Keratinocyte (primary cell): ENCODE results near the gene MRPS27. TPM values are rescaled to one million over a fixed set of nuclear protein-coding genes. Genes with fewer than 3 reads are reported as not detected.

Experiments
- DNase-seq: peaks from one replicate; pipeline ENCODE4 v3.0.0-alpha.2; 2011; ENCODE audit warnings: low read depth, missing footprints, low spot score
- FAIRE-seq: peaks from 2 replicates; lab custom pipeline; 2011; peaks lifted over from hg19 to GRCh38; lab: Jason Lieb, UNC
- H2AFZ ChIP-seq: 2 replicates; pipeline ENCODE4 v1.6.0; 2012; ENCODE audit warnings: low read length, control low read depth, inconsistent platforms; ENCODE audit not compliant: control insufficient read depth
- H3K27ac ChIP-seq: 2 replicates; pipeline ENCODE4 v1.5.1; 2011; ENCODE audit warnings: low read length; ENCODE audit not compliant: control insufficient read depth, insufficient read depth
- H3K27me3 ChIP-seq: 3 replicates; pipeline ENCODE4 v1.6.0; 2011; ENCODE audit warnings: low read length; ENCODE audit not compliant: control insufficient read depth, insufficient read depth; ENCODE audit errors: extremely low read depth
- H3K36me3 ChIP-seq, 2 experiments: 2 replicates in 1 of 2; 3 replicates in 1 of 2; pipeline ENCODE4 v1.5.1; 2011; ENCODE audit warnings: low read length in 2 of 2, mild to moderate bottlenecking in 1 of 2; ENCODE audit not compliant: control insufficient read depth in 2 of 2, insufficient read depth in 2 of 2; ENCODE audit errors: extremely low read depth in 1 of 2
- H3K4me1 ChIP-seq: 3 replicates; pipeline ENCODE4 v1.5.1; 2011; ENCODE audit warnings: low read length; ENCODE audit not compliant: control insufficient read depth, insufficient read depth; ENCODE audit errors: extremely low read depth
- H3K4me2 ChIP-seq: 3 replicates; pipeline ENCODE4 v1.6.0; 2011; ENCODE audit warnings: low read depth, low read length; ENCODE audit not compliant: control insufficient read depth, insufficient read depth; ENCODE audit errors: extremely low read depth
- H3K4me3 ChIP-seq, 3 experiments: fragments of 200-600 bp in 1 of 3; sonication (generic) in 1 of 3; 2 replicates in 2 of 3; 3 replicates in 1 of 3; pipeline ENCODE4 v1.5.1; 2011 to 2016; ENCODE audit warnings: low read length in 3 of 3, mild to moderate bottlenecking in 3 of 3, control low read depth in 2 of 3, inconsistent platforms in 1 of 3, low read depth in 1 of 3, mixed read lengths in 1 of 3, mixed run types in 1 of 3, moderate library complexity in 1 of 3; ENCODE audit not compliant: control insufficient read depth in 2 of 3, insufficient read depth in 2 of 3; ENCODE audit errors: extremely low read depth in 1 of 3
- H3K79me2 ChIP-seq: 2 replicates; pipeline ENCODE4 v1.6.0; 2012; ENCODE audit warnings: low read length; ENCODE audit not compliant: control insufficient read depth, insufficient read depth
- H3K9ac ChIP-seq: 3 replicates; pipeline ENCODE4 v1.6.0; 2011; ENCODE audit warnings: low read length; ENCODE audit not compliant: control insufficient read depth, insufficient read depth; ENCODE audit errors: extremely low read depth
- H3K9me1 ChIP-seq: 3 replicates; pipeline ENCODE4 v1.6.0; 2011; ENCODE audit warnings: low read length; ENCODE audit not compliant: control insufficient read depth, insufficient read depth; ENCODE audit errors: extremely low read depth
- H3K9me3 ChIP-seq: 2 replicates; pipeline ENCODE4 v1.5.1; 2012; ENCODE audit warnings: low read depth, low read length; ENCODE audit not compliant: control insufficient read depth
- H4K20me1 ChIP-seq: 3 replicates; pipeline ENCODE4 v1.6.0; 2011; ENCODE audit warnings: low read length; ENCODE audit not compliant: control insufficient read depth, insufficient read depth; ENCODE audit errors: extremely low read depth
- CTCF ChIP-seq, 3 experiments: IDR thresholded peaks in 1 of 3; conservative IDR thresholded peaks in 1 of 3; optimal IDR thresholded peaks in 1 of 3; 2 replicates in 2 of 3; 3 replicates in 1 of 3; pipeline versions ENCODE3 to v1.5.1; 2011; ENCODE audit warnings: low read length in 3 of 3, mild to moderate bottlenecking in 3 of 3, moderate library complexity in 2 of 3, control low read depth in 1 of 3, inconsistent platforms in 1 of 3; ENCODE audit not compliant: insufficient read depth in 2 of 3; ENCODE audit errors: extremely low read depth in 1 of 3
- EZH2 ChIP-seq: IDR thresholded peaks from one replicate; pipeline ENCODE4 v1.6.1; 2012; ENCODE audit warnings: inconsistent platforms, mild to moderate bottlenecking, low read length, moderate library complexity
- dilution Hi-C: fragments of 300-500 bp; cut with MboI; formaldehyde crosslinking; loops from one replicate; pipeline ENCODE4 v1.7.0; 2020; ENCODE audit warnings: low sequenced_read_pairs; ENCODE audit not compliant: extremely low pct_ligation_motif_present
- polyA plus RNA-seq, 5 experiments: library from polyadenylated mRNA; depleted of rRNA in 3 of 5; stranded (reverse) in 3 of 5; stranded (forward) in 1 of 5; unstranded in 1 of 5; fragments of >200 nt; gene quantifications; 1 replicate in 1 of 5; 2 replicates in 3 of 5; 3 replicates in 1 of 5; pipeline versions ENCODE4 v1.2.1 to v1.2.3, GENCODE V29; 2011 to 2012; ENCODE audit warnings: missing spikeins in 2 of 5, low read depth in 1 of 5, low replicate concordance in 1 of 5

Gene MRPS27
- polyA plus RNA-seq, 1 donor (not counting 4 experiments of a cell fraction or from before 2014, with no cell fraction given) = 98.7 TPM

GRCh38 chr5:72251386-72251785, 68.7 kb downstream of the MRPS27 start:
- Histone ChIP-seq H3K4me2 (no peak overlapping the region), H3K27me3 (no peaks in the 10 kb centered on the region), H2AFZ (no peak overlapping the region), H3K4me1 (peaks cover 14% of the 10 kb centered on the region), H3K9ac (no peak overlapping the region), H3K27ac (no peak overlapping the region), H3K36me3 (peaks cover 2 to 3% of the 10 kb centered on the region in 2 experiments), H3K4me3 (no peak overlapping the region), H4K20me1 (no peaks in the 10 kb centered on the region), H3K9me3 (no peaks in the 10 kb centered on the region), H3K79me2 (peaks cover 6% of the 10 kb centered on the region), H3K9me1 (no peaks in the 10 kb centered on the region)
- DNase-seq (no peak), FAIRE-seq (no peak)
- TF ChIP-seq CTCF (optimal IDR thresholded peaks at IDR 0.05 in 1 of 3, IDR thresholded peaks at IDR 0.05 in 1 of 3, conservative IDR thresholded peaks at IDR 0.05 in 1 of 3; ENCODE audit: extremely low read depth in 1 of 3, insufficient read depth in 2 of 3, low read length in 3 of 3) = no peak
- no peak for TF ChIP-seq EZH2
- dilution Hi-C loops = no loop called here

DNA sequence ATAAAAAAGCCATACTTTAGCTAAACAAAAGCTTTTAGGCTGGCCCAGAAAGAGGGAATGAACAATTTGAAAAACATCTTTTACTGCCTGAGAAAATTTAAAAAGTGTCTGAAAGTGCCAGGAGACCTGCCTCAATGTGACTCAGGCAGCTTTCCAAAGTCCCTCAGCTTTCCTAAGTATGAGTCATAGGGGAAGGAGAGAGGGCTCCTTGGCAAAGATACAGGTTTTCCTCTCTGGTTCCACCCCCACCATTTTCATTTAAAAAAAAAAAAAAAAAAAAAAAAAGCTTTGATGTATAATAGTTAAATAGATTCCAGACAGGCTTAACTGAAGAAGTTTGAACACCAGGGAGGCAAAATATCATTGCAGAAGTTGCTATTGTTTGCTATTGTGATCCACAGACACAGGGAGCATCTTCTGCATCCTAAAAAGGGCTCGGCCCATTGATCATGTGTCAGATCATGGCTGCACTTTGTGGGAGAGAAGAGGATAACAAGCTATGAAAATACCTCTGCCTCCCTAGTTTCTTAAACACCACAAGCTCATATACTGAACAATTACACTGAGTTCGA, 71.5 kb downstream of the MRPS27 start:
- H3K27me3 ChIP-seq = no peaks in the 10 kb centered on the region
- H3K36me3 ChIP-seq = peaks cover 2 to 3% of the 10 kb centered on the region in 2 experiments
- H3K9me3 ChIP-seq = no peaks in the 10 kb centered on the region
- dilution Hi-C loops = no loop called here
- peaks cover 10% of the 10 kb centered on the region for H3K79me2 ChIP-seq
- no peak overlapping the region for H3K4me3 ChIP-seq
- H3K4me2 ChIP-seq = peak overlapping the region; percentile 4
- DNase-seq (no peak), FAIRE-seq (peak; percentile 36)
- H2AFZ ChIP-seq = no peak overlapping the region
- peaks cover 14% of the 10 kb centered on the region for H3K4me1 ChIP-seq
- no peak overlapping the region for H3K27ac ChIP-seq
- no peaks in the 10 kb centered on the region for H3K9me1 ChIP-seq
- TF ChIP-seq EZH2 (no peak), CTCF (optimal IDR thresholded peaks at IDR 0.05 in 1 of 3, IDR thresholded peaks at IDR 0.05 in 1 of 3, conservative IDR thresholded peaks at IDR 0.05 in 1 of 3; ENCODE audit: extremely low read depth in 1 of 3, insufficient read depth in 2 of 3, low read length in 3 of 3) (no peak)
- H4K20me1 ChIP-seq = no peaks in the 10 kb centered on the region
- no peak overlapping the region for H3K9ac ChIP-seq
